LoVo (cell line): ENCODE results near the gene TSTD1.
A peak's percentile ranks its signal among the peaks of the same experiment; 100 is the strongest.

Experiments
- DNase-seq: peaks from one replicate; pipeline ENCODE4 v3.0.0-alpha.2; 2016; ENCODE audit warnings: low spot score

Gene TSTD1, protein sequence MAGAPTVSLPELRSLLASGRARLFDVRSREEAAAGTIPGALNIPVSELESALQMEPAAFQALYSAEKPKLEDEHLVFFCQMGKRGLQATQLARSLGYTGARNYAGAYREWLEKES

DNA sequence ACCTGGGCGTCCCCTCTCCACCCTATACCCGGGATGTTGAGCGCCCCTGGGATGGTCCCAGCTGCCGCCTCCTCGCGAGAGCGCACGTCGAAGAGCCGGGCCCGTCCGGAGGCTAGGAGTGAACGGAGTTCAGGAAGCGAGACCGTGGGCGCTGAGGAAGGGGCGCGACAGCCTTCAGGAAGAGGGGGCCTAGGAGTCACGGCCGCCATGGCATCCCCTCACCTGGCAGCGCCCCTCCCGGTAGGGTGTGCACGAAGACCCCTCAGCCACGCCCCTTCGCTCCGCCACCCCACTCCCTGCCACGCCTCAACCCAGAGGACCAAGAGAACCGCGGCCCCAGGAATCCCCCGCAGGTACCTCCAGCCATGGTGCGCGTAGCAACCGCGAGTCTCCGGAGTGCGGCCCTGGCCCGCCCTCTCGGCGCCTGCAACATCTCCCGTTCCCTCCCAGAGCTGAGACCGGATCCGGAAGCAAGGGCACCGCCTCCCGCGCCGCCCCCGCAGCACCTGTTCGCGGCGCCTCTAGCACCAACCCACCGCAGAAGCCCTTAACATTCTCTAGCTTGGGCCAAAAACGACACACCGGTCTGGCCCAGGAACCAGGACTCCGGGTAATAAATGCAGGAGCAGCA is at the start of gene TSTD1:
TSS of gene TSTD1 (minus strand) at position 442 of the 631 bp plus-strand sequence. CDS start at position 367, 75 bp downstream.
- peak; percentile 82 for DNase-seq

DNA sequence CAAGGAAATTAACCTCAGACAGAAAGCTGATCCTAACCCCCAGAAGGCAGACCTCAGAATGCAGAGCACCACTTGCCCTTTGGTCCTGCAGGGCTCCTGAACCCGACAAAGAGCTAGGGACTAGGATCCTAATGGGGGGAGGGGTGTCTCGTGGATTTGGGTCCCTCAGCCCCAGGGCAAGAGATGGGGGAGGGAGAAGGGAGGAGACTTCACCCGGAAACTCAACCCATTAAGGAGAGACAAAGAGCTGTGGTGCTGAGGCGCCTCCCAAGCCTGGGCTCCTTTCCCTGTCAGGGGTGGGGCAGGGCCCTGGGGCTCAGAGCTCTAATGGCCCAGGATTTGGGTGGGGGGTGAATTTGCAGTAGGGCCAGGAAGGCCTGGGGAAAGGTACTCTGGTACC is 47.7 kb upstream of the TSTD1 start:
- DNase-seq, result no peak

DNA sequence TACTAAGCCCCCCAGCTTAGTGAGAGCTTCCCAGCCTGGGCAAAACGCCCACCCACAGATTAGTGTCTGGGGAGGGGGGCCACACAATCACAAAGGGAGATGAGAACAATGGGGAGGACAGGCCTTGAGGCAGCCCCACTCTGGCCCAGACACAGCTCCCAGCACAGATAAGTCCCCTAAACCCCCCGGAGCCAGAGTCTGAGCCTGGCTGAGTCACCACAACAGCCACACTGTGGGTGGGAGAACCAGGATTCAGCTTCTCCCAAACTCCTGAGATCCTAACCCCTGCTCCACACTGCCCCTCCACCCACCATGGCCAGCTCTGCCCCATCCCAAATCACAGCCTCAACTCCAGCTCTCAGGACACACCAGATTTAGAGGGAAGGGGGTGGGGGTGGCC is 46.4 kb upstream of the TSTD1 start:
- DNase-seq, result no peak

DNA sequence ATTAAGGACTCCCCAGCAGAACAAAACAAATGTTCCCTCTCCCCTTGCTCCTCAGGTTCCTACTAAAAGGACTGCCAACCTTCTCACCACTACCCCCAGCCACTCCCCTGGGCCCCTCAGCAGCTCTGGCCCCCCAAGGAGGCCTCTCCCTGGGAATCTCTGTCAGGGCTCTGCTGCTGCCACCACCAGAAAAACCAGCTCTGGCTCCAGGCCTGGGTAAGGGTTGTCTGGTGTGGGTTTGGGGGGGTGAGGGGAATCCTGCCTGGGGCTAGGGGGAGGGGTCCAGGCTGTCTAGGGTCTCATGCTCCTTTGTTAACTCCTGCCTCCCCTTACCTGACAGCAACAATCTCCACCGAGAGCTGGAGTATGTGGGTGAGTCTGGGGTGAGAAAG is 45.8 kb upstream of the TSTD1 start:
- no peak for DNase-seq

DNA sequence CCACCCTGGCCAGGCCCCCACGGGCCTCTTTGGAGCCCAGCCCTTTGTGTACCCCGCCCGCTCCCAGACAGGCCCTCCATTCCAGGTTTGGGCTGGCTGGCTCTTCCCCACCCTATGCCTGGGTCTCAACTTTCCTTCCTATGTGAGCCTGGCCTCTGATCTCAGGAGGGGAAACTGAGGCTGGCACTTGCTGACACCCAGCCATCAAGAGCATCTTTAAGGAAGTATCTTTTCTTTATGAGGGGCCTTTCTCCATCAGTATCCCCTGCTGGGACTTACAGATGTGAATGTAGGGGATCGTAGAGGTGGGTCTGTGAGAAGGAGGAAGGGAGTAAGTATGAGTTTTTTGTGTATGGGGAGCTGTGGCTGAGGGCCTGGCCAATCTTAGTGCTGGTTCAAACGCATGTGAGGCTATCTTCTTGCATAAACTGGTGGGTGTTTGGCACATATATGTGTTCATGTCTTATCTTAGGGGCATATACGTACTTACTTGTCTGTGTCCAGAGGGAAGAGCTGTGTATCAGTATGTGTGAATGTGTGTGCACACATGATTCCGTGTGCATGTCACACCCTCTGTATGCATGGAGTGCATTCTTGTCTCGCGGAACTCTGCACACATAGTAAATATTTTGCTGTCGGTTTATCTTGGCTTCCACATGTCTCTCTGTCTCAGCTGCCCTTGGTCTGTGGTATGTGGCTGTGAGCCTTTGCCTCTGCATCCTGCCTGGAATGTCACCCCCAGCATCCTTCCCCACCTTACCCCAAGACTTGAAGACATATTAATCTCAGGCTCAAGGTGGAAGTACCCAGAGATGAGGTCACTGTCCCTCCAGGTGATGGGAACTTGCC is 45.2 kb upstream of the TSTD1 start:
- DNase-seq, result no peak

DNA sequence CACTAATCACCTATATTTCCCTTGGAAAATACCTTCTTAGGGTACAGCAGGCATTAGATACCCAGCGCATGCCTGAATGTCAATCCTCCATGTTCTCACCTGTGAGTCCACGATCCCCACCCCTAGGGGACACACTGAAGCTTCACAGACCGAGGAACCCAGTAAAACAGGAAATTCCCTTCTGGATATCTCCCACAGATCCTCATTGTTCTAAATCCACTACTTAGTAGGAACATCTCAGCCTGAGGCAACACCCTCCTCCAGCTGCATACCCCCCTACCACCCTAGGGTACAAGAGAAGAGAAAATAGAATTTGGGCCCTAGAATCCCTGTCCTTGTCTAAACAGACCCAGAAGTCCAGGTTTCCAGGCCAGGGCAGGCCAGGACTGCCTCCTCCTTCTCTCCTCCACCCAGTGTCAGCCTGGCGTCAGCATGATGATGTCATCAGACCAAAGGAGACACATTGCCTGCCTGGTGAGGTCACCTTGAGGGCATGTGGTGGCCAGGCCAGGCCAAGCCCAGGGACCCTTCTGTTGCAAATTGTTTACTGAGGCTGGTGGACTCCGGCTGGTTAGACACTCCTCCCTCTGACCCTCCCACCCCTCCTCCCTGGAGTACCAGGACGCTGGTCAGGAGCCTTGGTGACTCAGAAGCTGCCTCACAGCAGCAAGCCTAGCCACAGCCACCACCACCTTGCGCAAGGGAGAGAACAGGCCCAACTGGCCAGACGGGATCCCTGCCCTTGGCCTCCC is 44.4 kb upstream of the TSTD1 start:
- DNase-seq, result peak; percentile 87

DNA sequence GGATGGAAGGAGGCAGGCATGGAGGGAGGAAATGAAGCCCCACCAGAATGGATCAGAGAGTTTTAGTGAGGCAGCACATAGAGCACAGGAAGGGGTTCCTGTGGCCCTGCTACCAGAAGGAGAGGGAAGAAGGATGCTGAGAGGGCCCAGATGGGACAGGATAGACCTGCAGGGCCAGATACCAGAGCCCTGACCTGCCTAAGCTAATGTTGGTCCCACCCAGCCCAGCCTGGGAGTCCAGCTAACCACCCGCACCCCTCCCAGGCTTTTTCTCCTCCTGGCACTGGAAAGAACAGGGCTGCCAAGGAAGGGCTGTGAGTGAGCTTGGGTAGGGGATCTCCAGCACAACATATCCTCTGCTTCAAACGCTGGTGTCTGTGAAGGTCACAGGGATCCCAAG is 43.7 kb upstream of the TSTD1 start:
- no peak for DNase-seq

DNA sequence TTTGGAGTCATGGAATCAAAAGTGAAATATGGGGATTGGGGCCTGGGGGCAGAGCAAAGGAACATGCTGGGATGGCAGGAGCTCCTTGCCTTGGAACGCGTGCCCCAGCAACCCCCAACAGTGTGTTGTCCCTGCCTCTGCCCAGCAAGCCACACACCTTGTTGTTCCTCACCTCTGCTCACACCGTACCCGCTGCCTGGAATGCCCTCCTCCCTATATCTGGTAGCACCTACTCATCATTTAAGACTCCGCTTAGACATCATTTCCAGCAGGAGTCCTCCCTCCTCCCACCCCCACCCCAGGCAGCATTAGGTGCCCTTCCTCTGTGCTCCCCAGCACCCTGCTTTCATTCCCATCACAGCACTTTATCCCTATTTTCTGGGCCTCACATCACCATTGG is 42.8 kb upstream of the TSTD1 start:
- no peak for DNase-seq

DNA sequence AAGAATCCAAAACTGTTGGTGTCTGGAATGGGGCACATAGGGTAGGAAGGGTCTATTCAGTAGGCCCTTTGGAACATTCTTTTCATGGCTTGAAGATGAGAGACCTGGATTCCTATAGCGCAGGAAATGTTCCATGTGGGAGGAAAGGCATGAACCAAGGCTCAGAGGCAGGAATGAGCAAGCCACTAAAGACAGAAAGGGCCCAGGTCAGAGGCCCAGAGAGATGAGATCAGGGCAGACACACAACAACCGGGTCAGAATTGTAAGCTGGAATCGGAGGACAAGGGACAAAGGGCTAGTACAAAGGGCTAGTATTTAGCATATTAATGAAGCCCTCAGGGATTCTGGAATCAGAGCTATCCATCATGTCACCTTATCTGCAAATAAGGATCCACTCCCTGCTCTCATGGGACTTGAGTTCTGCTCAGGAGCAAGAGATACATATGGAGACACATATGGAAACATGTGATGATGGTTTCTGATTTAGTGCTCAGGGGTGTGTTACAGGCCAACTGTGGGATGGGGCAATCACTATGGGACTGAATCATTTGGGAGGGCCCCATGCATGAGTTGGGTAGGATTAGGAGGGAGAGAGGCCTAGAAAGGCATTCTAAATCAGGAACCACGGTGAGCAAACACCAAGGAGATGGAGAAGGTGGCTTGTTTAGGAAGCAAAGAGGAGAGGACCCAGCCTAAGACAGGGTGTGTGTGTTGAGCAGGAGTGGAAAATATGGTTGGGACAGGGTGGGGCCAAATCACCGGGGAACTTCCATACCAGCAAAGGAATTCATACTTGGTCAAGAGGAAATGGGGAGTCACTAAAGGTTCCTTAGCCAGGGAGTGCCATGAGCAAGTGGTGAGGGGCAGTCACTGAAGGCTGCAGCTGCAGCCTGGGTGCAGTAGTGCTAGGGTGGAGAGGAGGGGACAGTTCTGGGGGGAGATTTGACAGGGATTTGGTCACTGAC is 42.0 kb upstream of the TSTD1 start:
- no peak for DNase-seq

DNA sequence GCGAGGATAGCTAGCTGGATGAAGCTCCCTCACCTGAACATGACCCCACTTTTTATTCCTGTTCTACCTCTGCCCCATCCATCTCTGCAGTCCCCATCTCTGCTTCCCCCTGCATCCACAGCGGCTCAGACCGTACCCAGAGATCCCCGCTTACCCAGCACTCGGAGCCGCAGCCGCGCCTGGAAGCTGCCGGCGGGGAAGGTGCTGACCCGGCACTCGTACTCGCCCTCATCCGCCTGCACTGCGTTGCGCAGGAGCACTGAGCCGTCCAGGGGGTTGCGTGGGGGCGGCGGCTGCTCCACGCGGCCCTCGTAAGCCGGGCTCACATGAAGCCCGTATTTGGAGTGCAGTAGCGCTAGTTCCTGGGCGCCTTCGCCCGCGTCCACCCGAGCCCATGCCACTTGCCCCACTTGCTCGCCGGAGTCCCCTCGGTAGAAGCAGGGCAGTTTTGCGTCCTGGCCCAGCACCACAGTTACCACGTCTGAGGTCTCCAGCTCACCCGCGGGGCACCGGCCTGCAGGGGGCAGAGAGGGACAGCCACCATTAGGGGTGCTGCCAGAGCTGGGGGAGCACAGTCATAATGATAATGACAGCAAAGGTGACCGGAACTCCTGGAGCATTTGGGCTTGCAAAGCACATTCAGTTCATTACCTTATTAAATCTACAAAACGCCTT is 40.8 kb upstream of the TSTD1 start:
- no peak for DNase-seq

DNA sequence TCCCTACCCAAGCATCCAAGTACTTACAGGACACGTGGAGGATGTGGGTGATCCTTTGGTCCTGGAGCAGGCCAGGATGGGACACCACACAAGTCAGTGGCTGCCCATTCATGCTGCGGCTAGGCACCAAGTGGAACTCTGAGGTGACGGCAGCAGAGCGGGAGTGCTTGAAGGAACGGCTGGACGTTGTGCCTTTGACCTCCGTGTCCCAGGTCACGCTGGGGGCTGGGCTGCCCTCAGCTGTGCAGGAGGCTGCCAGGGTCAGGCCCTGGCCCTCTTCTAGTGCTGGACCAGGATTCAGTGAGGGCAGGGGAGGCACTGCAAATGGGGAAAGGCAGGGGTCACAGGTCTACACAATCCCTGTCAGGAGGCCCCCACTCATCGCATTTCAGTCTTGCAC is 38.7 kb upstream of the TSTD1 start:
- no peak for DNase-seq

DNA sequence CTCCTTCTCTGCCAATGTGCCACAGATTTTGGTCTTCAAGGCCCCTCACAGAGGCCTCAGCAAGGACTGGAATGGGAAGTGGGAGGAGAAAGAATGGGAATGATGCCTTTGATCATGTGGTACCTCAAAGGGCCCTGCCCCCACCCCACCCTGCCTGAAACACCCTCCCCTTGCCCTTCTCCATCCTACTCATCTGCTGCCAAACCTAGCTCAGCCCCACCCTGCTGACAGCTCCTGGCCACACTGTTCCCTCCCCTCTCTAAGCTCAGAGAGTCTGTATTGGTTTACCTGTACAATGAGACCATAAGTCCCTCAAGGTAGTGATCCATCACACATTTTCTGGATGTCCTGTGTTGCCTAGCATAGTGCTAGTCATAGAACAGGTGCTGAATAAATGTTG is 37.6 kb upstream of the TSTD1 start:
- no peak for DNase-seq

DNA sequence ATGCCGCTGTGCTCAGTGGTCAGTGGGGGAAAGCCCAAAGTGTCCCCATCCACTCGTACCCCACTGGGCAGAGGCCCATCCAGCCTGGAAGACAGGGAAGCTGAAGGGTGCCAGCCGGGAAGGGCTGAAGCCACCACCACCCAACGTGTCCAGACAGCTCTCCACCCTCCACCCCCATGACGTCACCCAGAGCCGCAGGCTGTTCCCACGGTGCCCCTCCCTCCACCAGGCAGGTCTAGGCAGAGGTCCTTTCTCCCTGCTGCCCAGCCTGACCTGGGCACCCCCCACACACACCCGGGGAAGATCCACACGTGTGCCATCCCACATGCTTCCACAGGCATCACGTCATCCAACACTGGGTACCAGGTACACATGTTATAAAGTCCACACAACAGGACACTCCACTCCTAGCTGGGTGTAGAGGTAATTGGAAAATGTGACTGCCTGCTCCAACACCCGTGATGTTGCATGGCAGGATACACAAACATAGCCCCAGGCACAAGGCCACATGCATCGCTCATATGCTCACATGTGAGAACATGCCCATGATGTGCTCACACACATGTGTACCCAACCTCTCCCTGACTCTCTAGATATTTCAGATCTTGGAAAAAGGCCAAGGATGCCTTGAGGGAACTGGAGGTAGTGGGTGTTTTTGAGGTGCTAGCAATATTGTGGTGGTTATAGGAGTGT is 36.1 kb upstream of the TSTD1 start:
- DNase-seq, result peak; percentile 48

DNA sequence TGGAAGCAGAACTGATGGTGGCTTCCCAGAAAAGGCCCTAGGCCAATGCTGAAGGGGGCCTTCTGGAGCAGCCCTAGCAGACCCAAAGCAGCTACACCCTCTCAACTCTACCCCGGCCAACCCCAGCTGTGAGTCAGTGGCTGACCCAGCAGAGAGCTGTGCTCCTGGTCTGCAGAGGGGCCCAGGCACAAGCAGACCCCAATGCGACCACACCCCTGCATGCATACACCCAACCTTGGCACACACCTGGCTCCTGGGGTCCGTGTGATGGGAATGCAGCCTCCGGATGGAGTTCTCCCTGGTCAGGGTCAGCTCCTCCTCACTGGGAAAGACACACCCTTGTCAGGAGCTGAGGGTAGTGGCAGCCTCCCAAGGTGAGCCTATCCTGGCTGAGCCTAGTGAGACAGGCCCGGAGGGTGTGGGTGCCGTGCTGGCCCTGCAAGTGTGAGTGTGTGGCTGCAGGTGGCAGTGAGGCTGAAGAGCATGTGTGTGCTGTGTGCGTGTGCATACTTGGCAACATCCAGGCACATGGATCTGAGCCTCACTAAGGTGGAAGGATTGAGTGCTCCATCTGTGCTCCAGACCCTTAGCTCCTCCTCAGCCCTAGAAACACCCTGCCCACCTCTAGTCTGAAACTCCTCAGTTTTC is 34.8 kb upstream of the TSTD1 start:
- DNase-seq, result peak; percentile 26

DNA sequence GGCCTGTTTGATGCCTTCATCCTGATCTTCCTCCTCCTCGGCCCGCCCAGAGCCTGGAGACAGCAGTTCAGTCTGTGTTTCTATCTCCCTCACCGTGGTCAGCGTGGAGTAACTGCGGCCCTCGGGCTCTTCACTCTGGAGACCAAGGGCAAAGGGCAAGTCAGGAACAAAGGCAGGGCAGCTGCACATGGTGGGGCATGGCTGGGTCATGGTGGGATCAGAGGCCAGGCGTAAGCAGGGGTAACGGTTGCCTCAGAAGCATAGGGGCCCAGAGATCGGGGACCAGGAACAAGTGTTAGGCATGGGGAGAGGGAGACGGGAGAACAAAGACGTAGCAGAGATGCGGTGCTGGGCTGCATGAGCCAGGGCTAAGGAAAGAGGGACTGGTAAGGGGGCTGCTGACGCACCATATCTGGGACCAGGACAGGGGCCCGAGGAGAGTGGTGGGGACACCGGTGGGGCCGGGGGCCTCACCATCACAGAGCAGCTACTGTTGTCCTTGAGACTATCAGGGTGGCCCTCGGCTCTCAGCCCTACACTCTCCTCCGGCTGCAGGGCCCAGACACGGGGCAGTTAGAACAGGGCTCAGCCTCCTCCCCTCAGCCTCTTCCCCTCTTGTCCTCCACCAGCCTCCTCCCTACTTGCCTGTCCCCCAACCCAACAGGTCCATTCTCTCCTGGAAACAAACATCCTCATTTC is 34.1 kb upstream of the TSTD1 start:
- no peak for DNase-seq

DNA sequence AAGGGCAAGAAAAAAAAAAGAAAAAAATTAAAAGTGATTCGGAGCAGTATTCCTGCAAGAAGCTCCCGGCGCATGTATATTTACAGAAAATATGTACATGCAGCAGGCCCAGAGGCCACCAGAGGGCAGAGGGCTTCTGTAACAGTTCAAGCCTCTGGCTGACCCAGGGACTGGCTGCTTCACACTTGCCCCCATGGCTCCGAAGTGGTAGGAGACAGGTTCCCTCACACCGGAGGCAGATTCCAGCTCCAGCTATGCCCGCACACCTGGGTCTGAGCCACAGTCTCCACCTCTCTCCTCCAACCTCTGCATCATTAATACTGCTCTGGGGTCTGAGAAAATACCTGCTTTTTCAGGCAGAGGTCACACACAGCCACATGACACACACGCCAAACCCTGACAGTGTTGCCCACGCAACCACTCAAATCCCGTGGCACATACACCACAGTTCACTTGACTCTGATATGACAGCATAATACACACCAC is 33.2 kb upstream of the TSTD1 start:
- DNase-seq, result peak; percentile 25

DNA sequence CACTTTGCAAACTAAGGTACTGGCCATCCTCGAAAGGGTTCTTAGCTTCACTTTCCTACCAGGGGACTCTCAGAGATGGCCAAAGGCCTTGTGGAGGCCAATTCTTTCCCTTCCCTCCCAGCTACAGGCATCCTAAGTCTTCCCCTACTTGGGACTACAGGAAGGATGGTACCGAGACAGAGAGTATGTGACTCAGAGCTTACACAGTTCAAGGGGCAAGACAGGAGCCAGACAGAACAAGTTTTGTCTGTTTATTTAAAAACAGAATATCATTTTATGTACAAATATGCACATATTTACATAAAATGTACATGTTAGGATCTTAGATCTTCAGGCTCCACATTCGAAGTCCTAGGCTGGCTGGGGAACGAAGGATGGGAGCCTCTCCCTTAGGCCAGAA is 32.0 kb upstream of the TSTD1 start:
- DNase-seq, result no peak

DNA sequence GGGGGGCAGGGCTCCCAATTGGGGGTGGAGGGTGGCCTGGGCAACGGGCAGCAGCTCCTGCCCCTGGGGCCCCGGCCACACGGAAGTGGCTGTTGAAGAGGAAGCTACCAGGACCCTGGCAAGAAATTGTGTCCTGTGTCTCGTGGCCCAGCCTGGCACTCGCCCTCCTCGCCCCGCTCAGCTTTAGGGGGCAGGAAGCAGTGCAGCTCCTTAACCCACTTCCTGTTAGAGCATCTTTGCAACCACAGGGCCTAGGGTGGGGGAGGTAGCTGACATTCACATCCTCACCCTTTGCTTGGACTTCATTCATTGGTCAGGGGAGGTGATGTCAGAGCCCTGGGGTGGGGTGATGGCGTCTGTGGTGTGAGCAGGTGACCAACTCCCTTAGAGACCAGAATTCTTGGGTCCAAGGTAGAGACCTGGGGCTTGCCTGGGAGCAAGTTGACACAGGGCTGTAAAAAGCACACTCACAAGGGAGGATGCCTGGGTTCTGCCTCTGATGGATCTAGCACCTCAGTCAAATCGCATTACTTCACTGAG is 31.0 kb upstream of the TSTD1 start, which contains the start of gene ARHGAP30:
TSS of gene ARHGAP30 (minus strand) at position 161 of the 540 bp plus-strand sequence. CDS start 267 bp downstream, outside the sequence.
- DNase-seq, result no peak

DNA sequence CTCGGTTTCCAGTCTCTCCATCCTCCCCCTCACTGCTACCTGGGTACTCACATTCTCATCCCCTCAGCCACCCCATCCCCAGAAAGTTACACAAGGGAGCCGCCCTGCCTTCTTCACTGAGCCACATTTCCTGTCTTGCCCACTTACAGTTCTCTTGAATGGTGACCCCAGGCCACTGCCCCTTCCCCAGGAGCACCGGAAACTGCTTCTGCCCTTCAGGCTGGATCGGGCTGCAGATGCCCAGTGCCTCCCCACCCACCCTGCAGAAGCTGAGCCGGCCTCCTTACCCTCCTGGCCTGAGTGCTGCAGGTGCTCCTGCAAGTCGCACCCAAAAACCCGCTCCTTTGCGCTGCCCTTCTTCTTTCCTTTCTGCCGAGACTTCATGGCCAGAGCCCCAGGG is 30.5 kb upstream of the TSTD1 start:
- DNase-seq, result no peak
